ENCODE measurements around the gene NCK2. TPM values are rescaled to one million over a fixed set of nuclear protein-coding genes. Genes with fewer than 3 reads are reported as not detected.

NCK2 gene
- total RNA-seq, 1 donor from 2014 or later, result 39.9 TPM

GRCh38 chr2:105786231-105787230, 41.8 kb downstream of the NCK2 start:
- intact Hi-C loops (cut with micrococcal nuclease), result no loop called here

GRCh38 chr2:105787376-105788318, 42.9 kb downstream of the NCK2 start:
- ATAC-seq, result no peak
- intact Hi-C loops (cut with micrococcal nuclease), result no loop called here
- DNase-seq, result peak; percentile 64

More at GRCh38 chr2:105786231-105787230, 41.8 kb downstream of the NCK2 start:
- ATAC-seq, result peak; percentile 41
- DNase-seq, result peak; percentile 30

- intact Hi-C loops (cut with micrococcal nuclease), result no loop called here
- ATAC-seq (no peak), DNase-seq (no peak)
These were observed 44.1 kb downstream of the NCK2 start for GRCh38 chr2:105788670-105789290.

- DNase-seq (peak; percentile 47), ATAC-seq (peak; percentile 87)
- intact Hi-C loops (cut with micrococcal nuclease), result no loop called here
These were observed 45.2 kb downstream of the NCK2 start for GRCh38 chr2:105789745-105790460.

- intact Hi-C loops (cut with micrococcal nuclease), result no loop called here
- ATAC-seq (peak; percentile 48), DNase-seq (no peak)
These were observed 45.9 kb downstream of the NCK2 start for GRCh38 chr2:105790461-105791149.

GRCh38 chr2:105791229-105791628, 46.5 kb downstream of the NCK2 start:
- ATAC-seq, result no peak
- no peak for DNase-seq
- intact Hi-C loops (cut with micrococcal nuclease), result no loop called here

GRCh38 chr2:105792561-105792960, 47.8 kb downstream of the NCK2 start:
- DNase-seq (no peak), ATAC-seq (no peak)
- intact Hi-C loops (cut with micrococcal nuclease), result no loop called here

GRCh38 chr2:105793196-105793975, 48.7 kb downstream of the NCK2 start:
- ATAC-seq (no peak), DNase-seq (no peak)
- intact Hi-C loops (cut with micrococcal nuclease), result no loop called here

GRCh38 chr2:105794926-105795574, 50.3 kb downstream of the NCK2 start:
- DNase-seq (no peak), ATAC-seq (no peak)
- intact Hi-C loops (cut with micrococcal nuclease), result no loop called here

GRCh38 chr2:105795575-105795934, 50.8 kb downstream of the NCK2 start:
- intact Hi-C loops (cut with micrococcal nuclease), result no loop called here
- DNase-seq (no peak), ATAC-seq (peak; percentile 35)

GRCh38 chr2:105796131-105796638, 51.5 kb downstream of the NCK2 start:
- ATAC-seq (peak; percentile 46), DNase-seq (no peak)
- intact Hi-C loops (cut with micrococcal nuclease), result no loop called here

GRCh38 chr2:105796791-105797190, 52.1 kb downstream of the NCK2 start:
- intact Hi-C loops (cut with micrococcal nuclease), result no loop called here
- DNase-seq (no peak), ATAC-seq (no peak)

GRCh38 chr2:105797298-105797819, 52.6 kb downstream of the NCK2 start:
- ATAC-seq (peak; percentile 59), DNase-seq (peak; percentile 40)
- intact Hi-C loops (cut with micrococcal nuclease), result no loop called here

GRCh38 chr2:105798595-105798994, 53.9 kb downstream of the NCK2 start:
- ATAC-seq (no peak), DNase-seq (no peak)
- intact Hi-C loops (cut with micrococcal nuclease), result no loop called here

GRCh38 chr2:105800036-105800713, 55.5 kb downstream of the NCK2 start:
- DNase-seq (no peak), ATAC-seq (peak; percentile 42)
- intact Hi-C loops (cut with micrococcal nuclease), result no loop called here

Measured in left ventricle myocardium superior (tissue), 1 donor.